GM12878 (cell line): ENCODE measurements around the gene RBBP9. TPM values are rescaled to one million over a fixed set of nuclear protein-coding genes. Genes with fewer than 3 reads are reported as not detected.

ENCODE experiments used
- BMI1 ChIP-seq: fragments of 450-650 bp; IDR thresholded peaks from 2 replicates; pipeline ENCODE4 v1.6.1; 2016; ENCODE audit warnings: mild to moderate bottlenecking, moderate library complexity, borderline replicate concordance
- CHD1 ChIP-seq: IDR thresholded peaks from 2 replicates; pipeline ENCODE4 v1.6.1; 2012; ENCODE audit warnings: low read depth, low read length, improper control_type of control experiment
- CHD2 ChIP-seq: IDR thresholded peaks from 2 replicates; pipeline ENCODE4 v1.6.1; 2011; ENCODE audit warnings: low read depth, low read length, improper control_type of control experiment, borderline replicate concordance
- HDAC2 ChIP-seq: fragments of 200-600 bp; sonication (generic); IDR thresholded peaks from 2 replicates; pipeline ENCODE4 v1.6.1; 2017
- HDGF ChIP-seq: fragments of 450-650 bp; IDR thresholded peaks from 2 replicates; pipeline ENCODE4 v1.6.1; 2016; ENCODE audit warnings: antibody characterized with exemption
- JUND ChIP-seq: IDR thresholded peaks from 2 replicates; pipeline ENCODE4 v1.6.1; 2012; ENCODE audit warnings: low read depth, mild to moderate bottlenecking, low read length, improper control_type of control experiment, moderate library complexity
- KDM1A ChIP-seq: fragments of 200-600 bp; sonication (generic); IDR thresholded peaks from 2 replicates; pipeline ENCODE4 v1.6.1; 2016; ENCODE audit warnings: borderline replicate concordance
- MAX ChIP-seq: IDR thresholded peaks from 2 replicates; pipeline ENCODE4 v1.6.1; 2012; ENCODE audit warnings: low read depth, low read length, improper control_type of control experiment
- MEF2A ChIP-seq: IDR thresholded peaks from 2 replicates; pipeline ENCODE4 v1.6.1; 2011; ENCODE audit warnings: low read depth, mild to moderate bottlenecking, low read length, moderate library complexity; ENCODE audit not compliant: insufficient read depth
- RCOR1 ChIP-seq: conservative IDR thresholded peaks from 2 replicates; pipeline ENCODE4 v1.6.1; 2012; ENCODE audit warnings: low read depth, low read length, improper control_type of control experiment
- REST ChIP-seq: IDR thresholded peaks from 2 replicates; pipeline ENCODE4 v1.6.1; 2012; ENCODE audit warnings: mild to moderate bottlenecking, low read depth, low read length
- SIX5 ChIP-seq: IDR thresholded peaks from 2 replicates; pipeline ENCODE4 v1.6.1; 2011; ENCODE audit warnings: mild to moderate bottlenecking, low read depth, low read length, moderate library complexity; ENCODE audit not compliant: severe bottlenecking
- SMC3 ChIP-seq: IDR thresholded peaks from 2 replicates; pipeline ENCODE4 v1.6.1; 2011; ENCODE audit warnings: low read length, improper control_type of control experiment, borderline replicate concordance
- SPI1 ChIP-seq: IDR thresholded peaks from 2 replicates; pipeline ENCODE4 v1.6.1; 2011; ENCODE audit warnings: low read depth, mild to moderate bottlenecking, low read length, moderate library complexity, borderline replicate concordance; ENCODE audit not compliant: insufficient read depth
- SREBF2 ChIP-seq: IDR thresholded peaks from 2 replicates; pipeline ENCODE4 v1.6.1; 2012; ENCODE audit warnings: mild to moderate bottlenecking, low read length
- SUPT20H ChIP-seq: IDR thresholded peaks from 2 replicates; pipeline ENCODE4 v1.6.1; 2011; ENCODE audit warnings: low read depth, mild to moderate bottlenecking, low read length, moderate library complexity, borderline replicate concordance; ENCODE audit not compliant: control insufficient read depth
- ZBTB40 ChIP-seq: fragments of 450-650 bp; IDR thresholded peaks from 2 replicates; pipeline ENCODE4 v1.6.1; 2016; ENCODE audit warnings: mild to moderate bottlenecking, moderate library complexity, borderline replicate concordance
- ZZZ3 ChIP-seq: IDR thresholded peaks from 2 replicates; pipeline ENCODE4 v1.6.1; 2011; ENCODE audit warnings: low read depth; ENCODE audit not compliant: control insufficient read depth, insufficient read length
- polyA plus RNA-seq, 11 experiments: library from polyadenylated mRNA; depleted of rRNA in 4 of 11; unstranded in 6 of 11; stranded (reverse) in 5 of 11; fragments of >200 nt; fragmentation: Nextera tagmentation in 4 of 11; fragmentation: Illumina TruSeq in 1 of 11; extraction: Ambion mirVana in 4 of 11; extraction: Trizol in 1 of 11; gene quantifications; 1 replicate in 1 of 11; 2 replicates in 10 of 11; pipeline versions ENCODE4 v1.2.1 to v1.2.3, GENCODE V29; 2011 to 2016; ENCODE audit warnings: inconsistent platforms in 2 of 11, missing spikeins in 2 of 11, low read depth in 1 of 11
- total RNA-seq, 4 experiments: library from RNA; depleted of rRNA in 3 of 4; stranded (reverse); fragments of >200 nt in 3 of 4; fragmentation: Illumina TruSeq in 1 of 4; extraction: Trizol in 1 of 4; gene quantifications; 2 replicates each; pipeline versions ENCODE4 v1.2.1 to v1.2.3, GENCODE V29; 2013 to 2021
- TF ChIP-seq, protein P1 (sequence below): fragments of 450-650 bp; IDR thresholded peaks from 2 replicates; pipeline ENCODE4 v1.6.1; 2018; ENCODE audit warnings: borderline replicate concordance, mild to moderate bottlenecking; ENCODE audit not compliant: partially characterized antibody

Gene RBBP9
- total and polyA plus RNA-seq, 10 of the 15 experiments (the other 5 are each of a cell fraction or from before 2014, with no cell fraction given) = 7.1 to 34.1 (median 16.0) TPM

GRCh38 chr20:18466894-18467730 lies 29.9 kb downstream of the RBBP9 start, which contains the start of the genes DZANK1 and POLR3F (continued):
- TF ChIP-seq BMI1 (peak; percentile 76; the same call in 1 of the 2 replicates), MEF2A (no peak), CHD1 (no peak), JUND (no peak), ZBTB40 (0 out of 2 replicates have a peak, but pooled peaks have one; percentile 20), SUPT20H (no peak; the same call in 1 of the 2 replicates), KDM1A (no peak), SIX5 (peak; percentile 64), SREBF2 (no peak), HDAC2 (no peak; the same call in 1 of the 2 replicates), HDGF (peak; percentile 32; the same call in 1 of the 2 replicates), REST (no peak), SMC3 (no peak), SPI1 (no peak), CHD2 (peak; percentile 50; the same call in 1 of the 2 replicates), RCOR1 (no peak), MAX (peak; percentile 77; the same call in 1 of the 2 replicates), ZZZ3 (no peak)
- TF ChIP-seq, protein P1, sequence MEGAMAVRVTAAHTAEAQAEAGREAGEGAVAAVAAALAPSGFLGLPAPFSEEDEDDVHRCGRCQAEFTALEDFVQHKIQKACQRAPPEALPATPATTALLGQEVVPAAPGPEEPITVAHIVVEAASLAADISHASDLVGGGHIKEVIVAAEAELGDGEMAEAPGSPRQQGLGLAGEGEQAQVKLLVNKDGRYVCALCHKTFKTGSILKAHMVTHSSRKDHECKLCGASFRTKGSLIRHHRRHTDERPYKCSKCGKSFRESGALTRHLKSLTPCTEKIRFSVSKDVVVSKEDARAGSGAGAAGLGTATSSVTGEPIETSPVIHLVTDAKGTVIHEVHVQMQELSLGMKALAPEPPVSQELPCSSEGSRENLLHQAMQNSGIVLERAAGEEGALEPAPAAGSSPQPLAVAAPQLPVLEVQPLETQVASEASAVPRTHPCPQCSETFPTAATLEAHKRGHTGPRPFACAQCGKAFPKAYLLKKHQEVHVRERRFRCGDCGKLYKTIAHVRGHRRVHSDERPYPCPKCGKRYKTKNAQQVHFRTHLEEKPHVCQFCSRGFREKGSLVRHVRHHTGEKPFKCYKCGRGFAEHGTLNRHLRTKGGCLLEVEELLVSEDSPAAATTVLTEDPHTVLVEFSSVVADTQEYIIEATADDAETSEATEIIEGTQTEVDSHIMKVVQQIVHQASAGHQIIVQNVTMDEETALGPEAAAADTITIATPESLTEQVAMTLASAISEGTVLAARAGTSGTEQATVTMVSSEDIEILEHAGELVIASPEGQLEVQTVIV = no peak
